ENCODE results near the gene HOXA9.
A peak's percentile ranks its signal among the peaks of the same experiment; 100 is the strongest.

The HOXA9 gene

GRCh38 chr7:27154901-27155815, 10.2 kb downstream of the HOXA9 start:
- Mint-ChIP-seq H3K27ac (peak overlapping the region; percentile 46), H3K9me3 (peaks cover 1% of the 10 kb centered on the region), H3K27me3 (peaks cover 47% of the 10 kb centered on the region), H3K36me3 (peaks cover 2% of the 10 kb centered on the region), H3K4me1 (peaks cover 33% of the 10 kb centered on the region), H3K4me3 (no peak overlapping the region)
- ATAC-seq (ENCODE audit: low read depth): no peak
- no peak for DNase-seq (ENCODE audit: low spot score in 2 of 2)

DNA sequence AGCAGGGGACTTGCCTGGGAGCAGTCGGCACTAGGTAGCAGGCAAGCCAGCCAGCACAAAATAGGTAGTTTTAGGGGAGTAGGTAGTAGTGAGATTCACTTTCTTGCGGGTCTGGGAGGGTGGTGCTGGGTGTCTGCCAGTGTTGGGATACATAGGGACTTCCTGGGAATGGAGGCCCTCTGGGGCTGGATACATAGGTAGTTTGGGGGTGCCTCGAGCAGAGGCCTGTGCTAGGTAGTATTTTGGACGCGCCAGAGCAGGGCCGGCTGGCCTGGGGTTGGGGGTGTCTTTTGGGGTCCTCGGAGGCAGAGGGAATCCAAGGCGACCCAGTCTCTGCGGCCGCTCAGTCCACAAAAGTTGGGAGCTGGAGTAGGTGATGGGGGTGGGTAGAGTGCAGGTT, 11.0 kb downstream of the HOXA9 start:
- H3K27me3 Mint-ChIP-seq: peaks cover 43% of the 10 kb centered on the region
- DNase-seq (ENCODE audit: low spot score in 2 of 2) (no peak), ATAC-seq (ENCODE audit: low read depth) (no peak)
- peaks cover 1% of the 10 kb centered on the region for H3K9me3 Mint-ChIP-seq
- H3K4me1 Mint-ChIP-seq: peaks cover 26% of the 10 kb centered on the region
- H3K27ac Mint-ChIP-seq: peak overlapping the region; percentile 46
- peaks cover 2% of the 10 kb centered on the region for H3K36me3 Mint-ChIP-seq
- no peak overlapping the region for H3K4me3 Mint-ChIP-seq

DNA sequence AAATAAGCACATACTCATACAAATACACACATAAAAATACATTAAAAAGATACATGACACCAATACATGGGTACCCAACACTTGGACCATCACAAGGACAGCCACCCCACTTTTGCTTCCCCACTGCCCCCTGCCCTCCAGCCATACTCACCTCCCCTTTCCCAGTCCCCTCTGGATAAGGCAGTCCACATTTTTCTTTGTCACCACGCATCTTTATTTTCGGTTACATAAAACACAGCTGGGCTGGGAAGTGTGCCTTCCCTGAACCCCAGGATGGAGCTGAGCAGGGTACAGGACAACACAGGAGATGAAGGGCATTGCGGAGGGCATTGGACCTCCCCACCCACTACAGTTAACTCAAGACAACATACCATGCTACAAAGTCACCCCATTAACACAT, 11.8 kb downstream of the HOXA9 start:
- ATAC-seq (ENCODE audit: low read depth) (no peak), DNase-seq (ENCODE audit: low spot score in 2 of 2) (no peak)
- peaks cover 1% of the 10 kb centered on the region for H3K9me3 Mint-ChIP-seq
- peaks cover 26% of the 10 kb centered on the region for H3K4me1 Mint-ChIP-seq
- no peak overlapping the region for H3K4me3 Mint-ChIP-seq
- H3K27me3 Mint-ChIP-seq: peaks cover 36% of the 10 kb centered on the region
- H3K27ac Mint-ChIP-seq: peak overlapping the region; percentile 28
- peaks cover 2% of the 10 kb centered on the region for H3K36me3 Mint-ChIP-seq

- Mint-ChIP-seq H3K4me3 (no peak overlapping the region), H3K4me1 (peaks cover 29% of the 10 kb centered on the region), H3K27ac (no peak overlapping the region), H3K36me3 (no peaks in the 10 kb centered on the region), H3K9me3 (peaks cover 1% of the 10 kb centered on the region), H3K27me3 (peaks cover 33% of the 10 kb centered on the region)
- ATAC-seq (ENCODE audit: low read depth) (no peak), DNase-seq (ENCODE audit: low spot score in 2 of 2) (no peak)
Observed at GRCh38 chr7:27152816-27153442, 12.4 kb downstream of the HOXA9 start.

DNA sequence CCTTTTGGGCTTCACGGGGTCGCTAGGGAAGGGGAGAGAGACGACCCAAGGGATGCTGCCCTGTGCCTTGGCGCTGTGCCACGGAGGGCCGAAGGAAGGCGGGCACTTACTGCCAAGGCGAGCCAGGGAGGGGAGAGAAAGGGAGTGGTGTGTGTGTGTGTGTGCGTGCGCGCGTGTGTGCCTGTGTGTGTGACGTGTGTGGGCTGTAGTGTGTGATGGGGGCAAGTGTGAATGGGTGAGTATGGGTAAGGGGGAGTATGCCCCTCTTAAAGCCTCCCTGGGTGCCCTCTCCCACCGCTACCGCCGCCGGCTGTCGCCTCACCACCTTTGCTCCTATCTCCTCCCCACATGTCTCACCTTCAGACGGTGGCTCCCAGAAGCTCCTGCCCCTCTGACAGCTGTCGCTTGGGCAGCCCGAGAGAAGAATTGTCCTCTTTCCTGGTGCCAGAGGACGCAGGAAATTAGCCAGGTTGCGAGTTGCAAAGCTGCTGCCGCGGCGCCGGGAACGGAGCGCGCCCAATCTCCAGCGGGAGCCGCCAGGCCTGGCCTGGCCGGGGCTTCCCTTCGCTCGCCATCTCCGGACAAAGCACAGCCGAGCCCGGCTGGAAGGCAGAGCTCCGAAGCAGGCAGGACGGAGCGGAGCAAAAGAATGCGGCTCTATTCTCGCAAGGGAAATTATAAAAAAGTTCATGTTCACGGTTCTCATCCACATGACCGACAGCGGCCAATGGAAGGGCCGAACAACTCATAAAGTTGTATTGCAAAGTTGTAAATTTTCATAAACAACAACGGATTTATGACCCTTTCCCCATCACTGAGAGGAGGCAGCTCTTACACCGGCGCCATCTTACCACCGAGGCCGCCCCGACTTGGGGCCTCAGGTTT, 13.2 kb downstream of the HOXA9 start, which contains the start of gene HOXA3:
Gene HOXA3 (minus strand): TSS at position 653 of the 885 bp plus-strand sequence. CDS start 41,943 bp downstream, outside the sequence.
- Mint-ChIP-seq H3K27ac (peak within 1 kb of the TSS; percentile 77), H3K4me3 (peak within 1 kb of the TSS; percentile 77), H3K9me3 (peaks cover 1% of the 10 kb centered on the region), H3K36me3 (no peaks in the 10 kb centered on the region), H3K4me1 (peaks cover 28% of the 10 kb centered on the region), H3K27me3 (peaks cover 30% of the 10 kb centered on the region)
- DNase-seq (ENCODE audit: low spot score in 2 of 2) (no peak), ATAC-seq (ENCODE audit: low read depth) (no peak)

DNA sequence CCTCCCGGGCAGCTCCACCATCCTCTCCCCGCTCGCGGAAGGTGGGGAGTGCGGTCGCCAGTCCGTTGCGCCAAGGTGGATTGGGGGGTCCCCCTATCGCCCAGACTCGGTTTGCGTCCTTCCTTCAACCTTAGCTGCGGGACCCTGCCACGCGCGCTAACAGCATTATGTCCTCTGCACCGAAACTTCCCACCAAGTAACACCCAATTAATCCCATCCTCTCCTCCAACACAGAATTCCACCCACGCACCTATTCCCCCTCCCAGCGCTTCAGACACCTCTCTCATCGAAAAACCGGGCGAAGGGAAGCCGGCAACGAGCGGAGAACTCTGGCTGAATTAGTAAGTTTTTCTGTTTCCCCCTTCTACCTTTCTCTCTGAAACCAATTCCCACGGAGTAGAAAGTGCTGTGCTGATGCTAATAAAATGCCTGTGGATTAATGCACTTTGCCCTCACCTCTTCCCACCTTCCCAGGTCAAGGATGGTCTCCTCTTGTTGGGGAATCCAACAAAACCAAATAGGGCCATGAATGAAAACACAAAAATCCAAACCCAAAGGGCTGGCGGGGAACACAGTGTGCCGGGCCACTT, 13.9 kb downstream of the HOXA9 start:
- H3K27me3 Mint-ChIP-seq: peaks cover 33% of the 10 kb centered on the region
- peak overlapping the region; percentile 77 for H3K4me3 Mint-ChIP-seq
- peaks cover 1% of the 10 kb centered on the region for H3K9me3 Mint-ChIP-seq
- peaks cover 31% of the 10 kb centered on the region for H3K4me1 Mint-ChIP-seq
- H3K27ac Mint-ChIP-seq: peak overlapping the region; percentile 77
- no peaks in the 10 kb centered on the region for H3K36me3 Mint-ChIP-seq
- DNase-seq (ENCODE audit: low spot score in 2 of 2) (no peak), ATAC-seq (ENCODE audit: low read depth) (no peak)

DNA sequence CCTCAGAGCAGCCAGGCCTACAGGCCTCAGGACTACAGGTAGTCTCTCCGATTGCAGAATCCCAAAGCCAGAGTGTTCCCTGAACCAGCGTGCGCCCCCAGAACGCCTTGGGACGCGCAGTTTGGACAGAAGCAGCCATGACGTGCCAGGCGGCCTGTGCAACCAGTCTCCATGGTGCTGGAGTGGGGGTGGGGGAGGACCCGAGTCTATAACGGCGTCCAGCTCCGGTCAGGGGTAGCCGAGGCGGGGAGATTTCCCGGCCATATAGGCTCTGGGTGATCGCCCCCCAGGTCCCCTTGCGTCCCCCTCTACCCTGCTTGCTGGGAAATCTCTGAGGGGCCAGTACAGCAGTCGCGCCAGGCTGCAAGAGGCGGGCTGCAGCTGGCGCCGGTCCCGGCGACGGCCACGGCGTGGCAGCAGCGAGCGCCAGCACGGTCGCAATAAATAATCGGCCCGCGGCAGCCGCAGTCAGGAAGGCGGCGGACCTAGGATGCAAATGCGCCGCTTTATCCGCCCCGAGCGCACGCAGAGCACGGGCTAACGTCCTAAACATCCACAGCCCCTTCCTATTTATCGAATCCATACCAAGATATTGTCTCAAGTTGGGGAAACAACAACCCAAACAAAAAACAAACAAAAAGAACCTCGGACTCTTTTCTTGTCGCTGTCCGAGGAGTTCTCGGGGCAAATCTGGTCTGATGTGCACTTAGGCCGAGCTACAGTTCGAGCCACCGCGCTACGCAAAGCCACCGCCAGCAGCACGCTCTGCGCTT, 14.6 kb downstream of the HOXA9 start:
- Mint-ChIP-seq H3K4me1 (peaks cover 31% of the 10 kb centered on the region), H3K27ac (peak overlapping the region; percentile 77), H3K4me3 (peak overlapping the region; percentile 77), H3K27me3 (peaks cover 36% of the 10 kb centered on the region), H3K9me3 (peaks cover 1% of the 10 kb centered on the region), H3K36me3 (no peaks in the 10 kb centered on the region)
- DNase-seq (ENCODE audit: low spot score in 2 of 2) (peak; percentile 66 to 74), ATAC-seq (ENCODE audit: low read depth) (peak; percentile 83)

DNA sequence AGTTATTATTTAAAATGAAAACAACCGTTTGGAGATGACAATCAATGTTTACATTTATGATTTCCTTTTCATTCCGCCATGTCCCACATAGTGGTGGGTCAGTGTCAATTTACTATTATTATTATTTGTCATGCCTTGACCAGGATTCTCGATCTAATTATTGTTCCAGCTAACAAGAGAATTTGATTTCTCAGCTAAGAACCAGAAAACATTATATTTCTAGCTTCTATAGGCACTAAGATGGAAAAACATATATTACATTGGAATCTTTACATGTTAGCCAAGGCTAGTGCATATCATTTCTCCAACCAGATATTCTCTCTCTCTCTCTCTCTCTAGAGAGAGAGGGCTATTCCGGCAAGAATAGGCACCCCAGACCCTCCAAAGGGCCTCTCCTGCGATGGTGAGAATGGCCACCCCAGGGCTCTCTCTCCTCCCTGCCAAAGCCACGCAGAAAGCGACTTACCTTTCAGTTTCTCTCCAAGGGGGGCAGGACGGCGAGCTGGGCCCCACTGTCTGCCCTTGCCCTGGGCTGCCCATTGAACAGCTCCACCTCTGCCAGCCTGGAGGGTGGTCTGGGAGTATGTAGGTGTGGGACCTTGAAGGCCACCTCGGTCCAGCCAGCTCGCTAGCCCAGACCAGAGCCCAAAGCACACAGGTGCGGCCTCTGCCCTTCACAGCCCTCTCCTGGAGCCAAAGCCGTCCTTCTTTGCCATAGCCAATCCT, 15.3 kb downstream of the HOXA9 start:
- H3K9me3 Mint-ChIP-seq: no peaks in the 10 kb centered on the region
- no peak for ATAC-seq (ENCODE audit: low read depth)
- no peak overlapping the region for H3K27ac Mint-ChIP-seq

GRCh38 chr7:27148756-27149641, 16.3 kb downstream of the HOXA9 start:
- Mint-ChIP-seq H3K36me3 (no peaks in the 10 kb centered on the region), H3K27me3 (peaks cover 27% of the 10 kb centered on the region), H3K9me3 (no peaks in the 10 kb centered on the region), H3K4me1 (peaks cover 27% of the 10 kb centered on the region), H3K4me3 (no peak overlapping the region), H3K27ac (no peak overlapping the region)
- ATAC-seq (ENCODE audit: low read depth) (no peak), DNase-seq (ENCODE audit: low spot score in 2 of 2) (no peak)

More for the DNA sequence above, 15.3 kb downstream of the HOXA9 start:
- peaks cover 29% of the 10 kb centered on the region for H3K4me1 Mint-ChIP-seq
- H3K27me3 Mint-ChIP-seq: peaks cover 34% of the 10 kb centered on the region
- H3K36me3 Mint-ChIP-seq: no peaks in the 10 kb centered on the region
- DNase-seq (ENCODE audit: low spot score in 2 of 2): no peak
- peak overlapping the region; percentile 77 for H3K4me3 Mint-ChIP-seq

- no peak for ATAC-seq (ENCODE audit: low read depth)
- Mint-ChIP-seq H3K4me1 (peaks cover 27% of the 10 kb centered on the region), H3K36me3 (no peaks in the 10 kb centered on the region), H3K27me3 (peaks cover 19% of the 10 kb centered on the region), H3K4me3 (peak overlapping the region; percentile 66), H3K27ac (no peak overlapping the region), H3K9me3 (no peaks in the 10 kb centered on the region)
- DNase-seq (ENCODE audit: low spot score in 2 of 2): peak in 1 of 2 donors; percentile 39
Observed at GRCh38 chr7:27148031-27148755, 17.1 kb downstream of the HOXA9 start.
